ENCODE measurements around the gene CNTF.

The CNTF gene

DNA sequence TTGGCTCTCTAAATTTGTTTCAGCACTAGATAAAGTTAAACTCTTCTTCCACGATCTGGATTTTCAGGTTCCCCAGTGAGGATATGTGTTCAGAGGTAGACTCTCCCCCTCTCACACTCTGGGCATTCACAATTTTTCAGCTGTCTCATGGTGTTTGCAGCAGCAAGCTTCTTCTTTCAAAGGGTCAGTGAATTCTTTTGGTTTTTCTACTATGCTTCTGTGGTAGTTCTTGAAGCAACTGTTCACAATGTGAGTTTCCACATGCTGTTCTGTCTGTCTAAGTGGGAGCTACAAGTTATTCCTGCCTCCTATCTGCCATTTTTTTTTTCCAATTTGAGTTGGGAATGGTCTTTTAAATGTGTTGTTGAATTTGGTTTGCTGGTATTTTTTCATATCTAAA is 25.4 kb downstream of the CNTF start:
- H3K4me3 ChIP-seq (ENCODE audit: low read depth in 1 of 2, low read length in 2 of 2): no peak overlapping the region
- no peaks in the 10 kb centered on the region for H3K9me3 ChIP-seq (ENCODE audit: control insufficient read depth in 1 of 2, low read length in 2 of 2)
- H3K27me3 ChIP-seq (ENCODE audit: low read depth, low read length): no peaks in the 10 kb centered on the region
- no peaks in the 10 kb centered on the region for H3K4me1 ChIP-seq (ENCODE audit: control insufficient read depth in 1 of 2, insufficient read depth in 2 of 2, low read length in 2 of 2)
- no peaks in the 10 kb centered on the region for H3K36me3 ChIP-seq (ENCODE audit: control insufficient read depth in 1 of 2, insufficient read depth in 2 of 2, low read length in 2 of 2)
- H3K27ac ChIP-seq (ENCODE audit: low read length): no peak overlapping the region

DNA sequence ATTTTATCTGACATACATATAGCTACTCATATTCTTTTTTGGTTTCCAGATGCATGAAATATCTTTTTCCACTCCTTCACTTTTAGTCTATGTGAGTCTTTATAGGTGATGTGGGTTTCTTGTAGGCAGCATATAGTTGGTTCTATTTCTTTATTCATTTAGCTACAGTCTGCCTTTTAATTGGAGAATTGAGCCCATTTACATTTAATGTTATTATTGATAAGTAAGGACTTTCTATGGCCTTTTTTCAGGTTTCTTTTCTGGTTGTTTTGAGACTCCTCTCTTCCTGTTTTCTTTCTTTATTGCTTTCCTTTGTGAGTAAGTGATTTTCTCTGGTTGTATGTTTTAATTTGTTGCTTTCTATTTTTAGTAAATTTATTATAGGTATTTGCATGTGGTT is 27.2 kb downstream of the CNTF start:
- no peaks in the 10 kb centered on the region for H3K9me3 ChIP-seq (ENCODE audit: control insufficient read depth in 1 of 2, low read length in 2 of 2)
- H3K27me3 ChIP-seq (ENCODE audit: low read depth, low read length): no peaks in the 10 kb centered on the region
- no peaks in the 10 kb centered on the region for H3K36me3 ChIP-seq (ENCODE audit: control insufficient read depth in 1 of 2, insufficient read depth in 2 of 2, low read length in 2 of 2)
- H3K27ac ChIP-seq (ENCODE audit: low read length): no peak overlapping the region
- no peaks in the 10 kb centered on the region for H3K4me1 ChIP-seq (ENCODE audit: control insufficient read depth in 1 of 2, insufficient read depth in 2 of 2, low read length in 2 of 2)
- H3K4me3 ChIP-seq (ENCODE audit: low read depth in 1 of 2, low read length in 2 of 2): no peak overlapping the region

DNA sequence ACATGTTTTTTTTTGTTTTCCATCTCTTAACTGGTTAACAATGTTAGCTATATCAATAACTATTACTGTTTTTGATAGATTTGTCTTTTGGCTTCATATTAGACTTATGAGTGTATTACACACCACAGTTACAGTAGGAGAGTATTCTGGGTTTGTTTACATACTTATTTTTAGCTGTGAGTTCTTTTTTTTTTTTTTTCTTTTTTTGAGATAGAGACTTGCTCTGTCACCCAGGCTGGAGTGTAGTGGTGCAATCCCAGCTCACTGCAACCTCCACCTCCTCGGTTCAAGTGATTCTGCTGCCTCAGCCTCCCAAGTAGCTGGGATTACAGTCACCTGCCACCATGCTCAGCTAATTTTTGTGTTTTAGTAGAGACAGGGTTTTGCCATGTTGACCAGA is 28.0 kb downstream of the CNTF start:
- Histone ChIP-seq H3K9me3 (ENCODE audit: control insufficient read depth in 1 of 2, low read length in 2 of 2) (no peaks in the 10 kb centered on the region), H3K4me3 (ENCODE audit: low read depth in 1 of 2, low read length in 2 of 2) (no peak overlapping the region), H3K4me1 (ENCODE audit: control insufficient read depth in 1 of 2, insufficient read depth in 2 of 2, low read length in 2 of 2) (no peaks in the 10 kb centered on the region), H3K27ac (ENCODE audit: low read length) (no peak overlapping the region), H3K36me3 (ENCODE audit: control insufficient read depth in 1 of 2, insufficient read depth in 2 of 2, low read length in 2 of 2) (no peaks in the 10 kb centered on the region), H3K27me3 (ENCODE audit: low read depth, low read length) (no peaks in the 10 kb centered on the region)

DNA sequence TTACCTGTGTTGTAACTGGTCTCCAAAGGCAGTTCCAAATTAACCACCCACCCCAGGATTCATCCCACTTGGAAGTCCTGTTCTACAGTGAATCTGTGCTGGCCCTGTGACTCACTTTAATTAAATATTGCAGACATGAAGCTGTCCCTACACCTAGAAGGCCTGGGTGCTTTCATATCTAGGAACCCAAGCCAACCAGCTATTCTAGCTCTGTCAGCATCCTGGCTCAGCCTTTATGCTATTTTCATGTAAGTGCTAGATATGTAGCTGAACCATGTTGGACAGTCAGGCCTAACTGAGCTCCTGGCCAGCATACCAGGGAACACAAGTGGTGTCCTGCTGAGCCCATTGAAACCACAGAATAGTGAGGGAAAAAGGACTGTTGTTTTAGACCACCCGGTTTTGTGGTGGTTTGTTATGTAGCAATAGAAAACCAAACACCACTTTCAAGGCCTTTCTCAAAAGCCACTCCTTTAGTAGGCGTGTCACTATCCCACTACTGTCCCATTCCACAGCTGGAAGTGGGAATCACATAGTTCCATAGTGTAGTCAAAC is 30.3 kb downstream of the CNTF start:
- Histone ChIP-seq H3K4me1 (ENCODE audit: control insufficient read depth in 1 of 2, insufficient read depth in 2 of 2, low read length in 2 of 2) (no peaks in the 10 kb centered on the region), H3K27me3 (ENCODE audit: low read depth, low read length) (no peaks in the 10 kb centered on the region), H3K36me3 (ENCODE audit: control insufficient read depth in 1 of 2, insufficient read depth in 2 of 2, low read length in 2 of 2) (no peaks in the 10 kb centered on the region), H3K4me3 (ENCODE audit: low read depth in 1 of 2, low read length in 2 of 2) (no peak overlapping the region), H3K27ac (ENCODE audit: low read length) (no peak overlapping the region), H3K9me3 (ENCODE audit: control insufficient read depth in 1 of 2, low read length in 2 of 2) (no peaks in the 10 kb centered on the region)

DNA sequence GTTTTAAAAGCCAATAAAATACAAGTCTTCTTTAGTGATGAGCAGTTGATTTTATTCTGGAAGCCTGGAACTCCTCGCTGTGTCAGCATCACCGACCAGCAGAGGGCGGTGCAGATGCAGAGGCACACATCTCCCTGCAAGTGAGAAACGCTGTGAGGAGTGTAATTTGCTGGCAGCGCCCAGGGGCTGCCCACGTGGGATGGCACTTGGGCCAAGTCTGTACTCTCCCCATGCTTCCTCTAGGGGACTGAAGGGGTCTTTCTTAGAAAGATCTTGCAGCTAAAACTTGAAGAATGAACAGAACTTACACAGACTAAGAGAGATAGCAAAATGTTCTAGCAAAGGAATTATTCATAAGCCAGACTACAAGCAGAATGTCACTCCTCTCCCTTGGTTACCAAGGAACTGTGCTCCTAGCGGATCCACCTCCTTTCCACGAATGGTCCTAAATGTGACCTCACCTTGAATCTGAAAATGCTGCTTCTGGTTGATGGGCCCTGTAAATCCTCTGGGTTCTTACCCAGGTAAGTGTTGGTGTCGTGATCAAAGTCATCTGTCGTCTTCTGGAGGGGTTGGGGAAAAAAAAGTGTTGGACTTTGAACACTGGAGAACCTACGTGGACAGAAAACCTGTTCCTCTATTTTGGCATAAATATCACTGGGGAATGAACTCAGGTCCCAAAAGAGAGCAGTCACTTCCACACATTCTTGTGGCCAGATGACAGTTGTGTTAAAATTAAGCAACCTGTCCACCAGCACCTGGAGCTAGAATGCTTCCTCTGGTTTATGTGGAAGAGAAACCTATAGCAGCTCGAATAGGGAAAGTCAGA is 31.8 kb downstream of the CNTF start:
- H3K36me3 ChIP-seq (ENCODE audit: control insufficient read depth in 1 of 2, insufficient read depth in 2 of 2, low read length in 2 of 2): no peaks in the 10 kb centered on the region
- H3K4me3 ChIP-seq (ENCODE audit: low read depth in 1 of 2, low read length in 2 of 2): no peak overlapping the region
- no peak overlapping the region for H3K27ac ChIP-seq (ENCODE audit: low read length)
- H3K9me3 ChIP-seq (ENCODE audit: control insufficient read depth in 1 of 2, low read length in 2 of 2): no peaks in the 10 kb centered on the region
- H3K27me3 ChIP-seq (ENCODE audit: low read depth, low read length): no peaks in the 10 kb centered on the region
- no peaks in the 10 kb centered on the region for H3K4me1 ChIP-seq (ENCODE audit: control insufficient read depth in 1 of 2, insufficient read depth in 2 of 2, low read length in 2 of 2)

DNA sequence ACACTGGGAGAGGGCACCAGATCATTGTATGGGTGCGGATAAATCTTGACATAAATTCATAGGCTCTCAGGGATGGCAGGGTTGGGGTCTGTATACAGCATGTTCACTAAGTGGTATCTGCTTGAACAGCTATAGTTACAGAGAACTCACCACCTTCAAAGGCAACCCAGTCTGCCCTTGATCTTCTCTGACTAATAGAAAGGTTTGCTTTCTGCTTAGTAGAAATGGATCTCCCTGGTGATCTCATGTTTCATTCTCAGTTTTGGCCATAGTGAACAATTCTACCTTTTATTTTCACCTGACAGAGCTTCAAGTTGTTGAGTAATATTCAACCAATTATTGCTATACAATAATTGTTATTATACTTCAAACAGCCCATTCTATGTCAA is 32.4 kb downstream of the CNTF start:
- no peak overlapping the region for H3K27ac ChIP-seq (ENCODE audit: low read length)
- no peaks in the 10 kb centered on the region for H3K36me3 ChIP-seq (ENCODE audit: control insufficient read depth in 1 of 2, insufficient read depth in 2 of 2, low read length in 2 of 2)
- H3K4me3 ChIP-seq (ENCODE audit: low read depth in 1 of 2, low read length in 2 of 2): no peak overlapping the region
- H3K27me3 ChIP-seq (ENCODE audit: low read depth, low read length): no peaks in the 10 kb centered on the region
- H3K9me3 ChIP-seq (ENCODE audit: control insufficient read depth in 1 of 2, low read length in 2 of 2): no peaks in the 10 kb centered on the region
- no peaks in the 10 kb centered on the region for H3K4me1 ChIP-seq (ENCODE audit: control insufficient read depth in 1 of 2, insufficient read depth in 2 of 2, low read length in 2 of 2)

DNA sequence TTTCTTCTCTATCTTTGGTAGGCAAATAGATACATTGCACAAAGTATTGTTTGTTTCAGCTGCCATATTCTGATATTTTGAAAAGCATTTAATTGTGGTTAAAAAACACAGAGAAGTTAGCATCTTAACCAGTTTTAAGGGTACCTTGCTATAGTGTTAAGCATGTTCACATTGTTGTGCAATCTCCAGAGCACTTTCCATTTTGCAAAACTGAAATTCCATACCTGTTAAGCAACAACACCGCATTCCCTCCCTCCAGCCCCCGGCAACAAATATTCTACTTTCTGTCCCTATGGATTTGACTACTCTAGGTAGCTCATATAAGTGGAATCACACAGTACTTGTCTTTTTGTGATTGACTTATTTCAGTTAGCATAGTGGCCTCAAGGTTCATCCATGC is 33.9 kb downstream of the CNTF start:
- no peaks in the 10 kb centered on the region for H3K27me3 ChIP-seq (ENCODE audit: low read depth, low read length)
- no peaks in the 10 kb centered on the region for H3K9me3 ChIP-seq (ENCODE audit: control insufficient read depth in 1 of 2, low read length in 2 of 2)
- H3K36me3 ChIP-seq (ENCODE audit: control insufficient read depth in 1 of 2, insufficient read depth in 2 of 2, low read length in 2 of 2): no peaks in the 10 kb centered on the region
- no peak overlapping the region for H3K4me3 ChIP-seq (ENCODE audit: low read depth in 1 of 2, low read length in 2 of 2)
- H3K27ac ChIP-seq (ENCODE audit: low read length): no peak overlapping the region
- H3K4me1 ChIP-seq (ENCODE audit: control insufficient read depth in 1 of 2, insufficient read depth in 2 of 2, low read length in 2 of 2): no peaks in the 10 kb centered on the region

DNA sequence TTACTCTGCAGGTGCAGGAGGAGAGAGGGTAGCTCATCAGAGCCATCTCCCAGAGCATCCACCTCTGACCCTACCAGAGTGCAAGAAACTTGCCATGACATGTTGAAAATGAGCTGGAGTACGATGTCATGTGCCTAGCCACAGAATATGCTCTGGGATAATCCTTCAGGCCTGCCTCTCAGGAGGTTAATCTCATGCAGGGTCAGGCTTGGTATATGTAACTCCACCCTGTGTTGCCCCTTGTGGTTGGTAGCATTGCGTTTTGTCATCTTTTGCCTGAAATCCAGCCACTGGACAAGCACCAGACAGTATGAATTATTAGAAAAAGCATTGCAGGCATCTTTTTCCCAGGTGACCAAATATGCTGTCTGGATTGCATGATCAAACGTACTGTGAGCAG is 36.2 kb downstream of the CNTF start:
- H3K4me3 ChIP-seq (ENCODE audit: low read depth in 1 of 2, low read length in 2 of 2): no peak overlapping the region
- no peaks in the 10 kb centered on the region for H3K36me3 ChIP-seq (ENCODE audit: control insufficient read depth in 1 of 2, insufficient read depth in 2 of 2, low read length in 2 of 2)
- H3K27ac ChIP-seq (ENCODE audit: low read length): no peak overlapping the region
- H3K27me3 ChIP-seq (ENCODE audit: low read depth, low read length): no peaks in the 10 kb centered on the region
- H3K9me3 ChIP-seq (ENCODE audit: control insufficient read depth in 1 of 2, low read length in 2 of 2): no peaks in the 10 kb centered on the region
- H3K4me1 ChIP-seq (ENCODE audit: control insufficient read depth in 1 of 2, insufficient read depth in 2 of 2, low read length in 2 of 2): no peaks in the 10 kb centered on the region

DNA sequence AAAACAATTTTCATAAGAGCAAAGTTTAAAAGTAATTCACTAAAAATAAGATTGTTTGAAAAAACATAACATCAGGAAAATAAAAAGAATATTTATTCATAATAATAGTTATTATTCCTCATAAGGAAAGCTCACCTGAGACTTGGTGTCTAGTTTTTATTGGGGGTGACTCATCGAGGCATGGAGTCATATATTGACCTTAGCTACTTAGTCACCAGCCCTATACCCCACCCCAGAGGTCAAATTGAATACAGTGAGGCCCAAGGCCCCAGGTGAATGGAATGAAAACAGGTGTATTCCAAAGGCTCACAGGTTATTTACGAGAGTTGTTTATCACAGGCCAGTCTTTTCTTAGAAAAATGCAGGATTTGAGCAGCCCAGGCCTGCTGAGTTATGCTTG is 36.9 kb downstream of the CNTF start:
- Histone ChIP-seq H3K4me3 (ENCODE audit: low read depth in 1 of 2, low read length in 2 of 2) (no peak overlapping the region), H3K27ac (ENCODE audit: low read length) (no peak overlapping the region), H3K9me3 (ENCODE audit: control insufficient read depth in 1 of 2, low read length in 2 of 2) (no peaks in the 10 kb centered on the region), H3K36me3 (ENCODE audit: control insufficient read depth in 1 of 2, insufficient read depth in 2 of 2, low read length in 2 of 2) (no peaks in the 10 kb centered on the region), H3K4me1 (ENCODE audit: control insufficient read depth in 1 of 2, insufficient read depth in 2 of 2, low read length in 2 of 2) (no peaks in the 10 kb centered on the region), H3K27me3 (ENCODE audit: low read depth, low read length) (no peaks in the 10 kb centered on the region)

DNA sequence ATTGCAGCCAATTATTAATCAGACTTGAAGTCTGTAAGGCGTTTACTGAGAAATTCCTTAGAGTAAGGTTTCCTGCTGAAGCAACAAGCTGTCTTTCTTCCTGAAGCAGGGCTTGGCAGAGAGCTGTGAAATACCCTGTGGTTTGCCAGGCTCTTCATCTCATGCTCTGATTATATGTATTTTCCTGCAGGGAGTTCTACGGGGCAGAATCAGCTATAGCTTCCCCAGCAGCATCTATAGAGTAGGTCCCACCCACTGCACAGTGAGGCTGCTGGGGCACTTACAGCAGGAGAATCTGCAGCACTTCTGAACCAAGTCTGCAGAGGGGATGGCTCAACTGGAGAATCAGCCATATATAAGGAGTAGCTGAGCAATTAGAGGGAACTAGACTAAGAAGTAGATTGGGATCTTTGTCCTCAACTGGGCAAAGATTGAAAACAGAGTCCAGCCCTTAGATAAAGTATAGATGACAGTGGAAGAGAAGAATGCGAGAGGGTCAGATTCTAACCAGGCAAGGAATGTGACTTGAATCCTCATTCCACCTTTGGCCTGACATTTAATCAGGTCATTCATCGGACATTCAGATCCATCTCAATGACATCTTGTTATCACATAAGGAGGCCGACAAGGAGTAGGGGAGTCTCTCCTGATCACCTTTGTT is 37.6 kb downstream of the CNTF start:
- Histone ChIP-seq H3K4me1 (ENCODE audit: control insufficient read depth in 1 of 2, insufficient read depth in 2 of 2, low read length in 2 of 2) (no peaks in the 10 kb centered on the region), H3K9me3 (ENCODE audit: control insufficient read depth in 1 of 2, low read length in 2 of 2) (no peaks in the 10 kb centered on the region), H3K27me3 (ENCODE audit: low read depth, low read length) (no peaks in the 10 kb centered on the region), H3K27ac (ENCODE audit: low read length) (no peak overlapping the region), H3K36me3 (ENCODE audit: control insufficient read depth in 1 of 2, insufficient read depth in 2 of 2, low read length in 2 of 2) (no peaks in the 10 kb centered on the region), H3K4me3 (ENCODE audit: low read depth in 1 of 2, low read length in 2 of 2) (no peak overlapping the region)

DNA sequence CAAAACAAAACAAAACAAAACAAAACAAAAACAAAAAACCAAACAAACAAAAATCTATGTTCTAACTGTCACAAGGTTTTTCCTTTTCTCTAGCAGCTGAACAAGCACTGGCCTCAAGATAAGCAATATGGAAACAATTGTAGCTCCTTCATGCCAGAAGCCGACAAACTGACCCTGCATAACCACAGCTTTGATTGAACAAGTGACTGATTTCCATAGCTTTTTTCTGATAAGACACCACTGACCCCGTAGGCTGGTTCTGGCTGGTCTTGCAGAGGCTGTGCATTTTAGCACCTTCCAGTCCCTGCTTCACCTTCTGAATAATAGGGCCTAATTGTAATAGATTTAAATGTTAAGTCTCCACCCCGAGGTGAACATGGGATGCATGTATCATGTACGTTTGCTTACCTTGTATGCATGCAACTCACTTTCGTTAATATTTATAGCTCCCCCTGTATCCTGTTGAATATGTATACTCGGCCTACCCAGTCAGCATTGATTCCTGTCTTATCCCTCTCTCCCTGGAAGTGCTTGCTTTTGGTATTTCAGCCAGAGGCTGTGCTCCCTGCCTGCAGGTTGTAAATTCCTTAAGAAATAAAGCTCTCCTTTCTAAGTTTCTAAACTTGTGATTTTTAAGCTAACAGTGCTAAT is 49.6 kb downstream of the CNTF start:
- Histone ChIP-seq H3K27me3 (ENCODE audit: low read depth, low read length) (no peaks in the 10 kb centered on the region), H3K9me3 (ENCODE audit: control insufficient read depth in 1 of 2, low read length in 2 of 2) (no peaks in the 10 kb centered on the region), H3K27ac (ENCODE audit: low read length) (no peak overlapping the region), H3K4me3 (ENCODE audit: low read depth in 1 of 2, low read length in 2 of 2) (no peak overlapping the region), H3K36me3 (ENCODE audit: control insufficient read depth in 1 of 2, insufficient read depth in 2 of 2, low read length in 2 of 2) (no peaks in the 10 kb centered on the region), H3K4me1 (ENCODE audit: control insufficient read depth in 1 of 2, insufficient read depth in 2 of 2, low read length in 2 of 2) (no peaks in the 10 kb centered on the region)

All from muscle layer of duodenum (tissue), 2 donors.